ENCODE data around the gene TNFRSF8. TPM values are rescaled to one million over a fixed set of nuclear protein-coding genes. Genes with fewer than 3 reads are reported as not detected.

The TNFRSF8 gene
- total RNA-seq, 1 experiment from 2014 or later, result 2.9 TPM

DNA sequence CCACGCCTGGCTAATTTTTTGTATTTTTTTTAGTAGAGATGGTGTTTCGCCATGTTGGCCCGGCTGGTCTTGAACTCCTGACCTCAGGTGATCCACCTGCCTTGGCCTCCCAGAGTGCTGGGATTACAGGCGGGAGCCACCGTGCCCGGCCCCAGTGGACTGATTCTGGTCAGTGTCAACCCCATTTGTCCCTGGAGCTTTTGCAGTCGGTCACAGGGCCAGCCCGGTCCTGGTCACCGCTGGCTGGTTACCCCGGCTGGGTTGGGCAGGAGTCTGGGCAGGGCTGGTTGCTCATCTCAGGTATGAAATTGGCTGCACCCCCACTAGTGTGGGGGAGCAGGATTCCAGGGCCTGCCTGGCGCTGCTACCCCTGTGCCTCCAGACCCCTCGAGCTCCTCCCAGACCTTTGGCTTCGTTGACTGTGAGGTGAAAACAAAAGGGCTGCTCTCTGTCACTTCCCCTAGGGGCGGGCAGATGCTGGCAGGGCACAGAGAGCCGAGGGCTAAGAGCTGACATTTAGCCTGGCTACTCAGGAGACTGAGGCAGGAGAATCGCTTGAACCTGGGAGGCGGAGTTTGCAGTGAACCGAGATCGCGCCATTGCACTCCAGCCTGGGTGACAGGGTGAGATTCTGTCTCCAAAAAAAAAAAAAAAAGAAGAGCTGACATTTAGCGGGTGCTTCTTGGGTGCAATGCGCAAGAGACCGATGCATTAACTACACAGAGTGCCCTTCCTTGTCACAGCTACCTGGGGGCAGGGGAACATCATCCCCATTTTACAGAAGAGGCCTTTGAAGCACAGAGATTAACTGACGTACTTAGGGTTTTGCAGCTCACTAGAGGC lies 114.3 kb downstream of the TNFRSF8 start:
- no peak overlapping the region; a peak in 1 of 5 replicates for H3K4me3 Mint-ChIP-seq
- peaks cover 19 to 35% of the 10 kb centered on the region in 2 experiments for H3K4me1 Mint-ChIP-seq
- no peaks in the 10 kb centered on the region for H3K23me2 ChIP-seq (ENCODE audit: insufficient read length, low read depth, low read length, poor library complexity, severe bottlenecking)
- no peak overlapping the region for H2BK5ac ChIP-seq (ENCODE audit: insufficient read length, low read length)
- H2BK12ac ChIP-seq (ENCODE audit: insufficient read length, low read depth, low read length), result no peak overlapping the region
- no peak overlapping the region for H3K27ac ChIP-seq (ENCODE audit: insufficient read length, low read depth, low read length)
- H3K27me3 ChIP-seq (ENCODE audit: insufficient read depth, low read length), result no peaks in the 10 kb centered on the region
- H4K8ac ChIP-seq (replicated peaks; ENCODE audit: insufficient read length, low read depth, low read length), result no peak overlapping the region
- no peak overlapping the region for H3K56ac ChIP-seq (ENCODE audit: insufficient read length, low read depth, low read length)
- no peaks in the 10 kb centered on the region for H3K79me2 ChIP-seq (ENCODE audit: insufficient read depth, low read length)
- TF ChIP-seq, protein P1, sequence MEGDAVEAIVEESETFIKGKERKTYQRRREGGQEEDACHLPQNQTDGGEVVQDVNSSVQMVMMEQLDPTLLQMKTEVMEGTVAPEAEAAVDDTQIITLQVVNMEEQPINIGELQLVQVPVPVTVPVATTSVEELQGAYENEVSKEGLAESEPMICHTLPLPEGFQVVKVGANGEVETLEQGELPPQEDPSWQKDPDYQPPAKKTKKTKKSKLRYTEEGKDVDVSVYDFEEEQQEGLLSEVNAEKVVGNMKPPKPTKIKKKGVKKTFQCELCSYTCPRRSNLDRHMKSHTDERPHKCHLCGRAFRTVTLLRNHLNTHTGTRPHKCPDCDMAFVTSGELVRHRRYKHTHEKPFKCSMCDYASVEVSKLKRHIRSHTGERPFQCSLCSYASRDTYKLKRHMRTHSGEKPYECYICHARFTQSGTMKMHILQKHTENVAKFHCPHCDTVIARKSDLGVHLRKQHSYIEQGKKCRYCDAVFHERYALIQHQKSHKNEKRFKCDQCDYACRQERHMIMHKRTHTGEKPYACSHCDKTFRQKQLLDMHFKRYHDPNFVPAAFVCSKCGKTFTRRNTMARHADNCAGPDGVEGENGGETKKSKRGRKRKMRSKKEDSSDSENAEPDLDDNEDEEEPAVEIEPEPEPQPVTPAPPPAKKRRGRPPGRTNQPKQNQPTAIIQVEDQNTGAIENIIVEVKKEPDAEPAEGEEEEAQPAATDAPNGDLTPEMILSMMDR (conservative IDR thresholded peaks at IDR 0.05), result no peak
- H4K91ac ChIP-seq (ENCODE audit: insufficient read length, low read depth, low read length), result no peak overlapping the region
- H3K23ac ChIP-seq (ENCODE audit: insufficient read length, low read depth, low read length), result no peak overlapping the region
- H3K4me1 ChIP-seq (ENCODE audit: insufficient read depth, low read length), result no peaks in the 10 kb centered on the region; the same call in 1 of the 2 replicates
- H3K79me1 ChIP-seq (ENCODE audit: insufficient read depth, low read depth, low read length, poor library complexity, severe bottlenecking), result no peaks in the 10 kb centered on the region
- no peak overlapping the region for H3K4ac ChIP-seq (ENCODE audit: low read depth, low read length)
- no peak overlapping the region for H2BK15ac ChIP-seq (ENCODE audit: low read depth, low read length)
- H4K20me1 ChIP-seq (ENCODE audit: control insufficient read depth, insufficient read depth, insufficient read length), result no peaks in the 10 kb centered on the region
- H3K27ac Mint-ChIP-seq, result no peak overlapping the region
- H3K9ac ChIP-seq (ENCODE audit: extremely low read depth, insufficient read length, low read length), result no peak overlapping the region
- no peaks in the 10 kb centered on the region for H3K9me3 ChIP-seq (ENCODE audit: control insufficient read depth, low read depth, low read length)
- no peak overlapping the region for H2AK5ac ChIP-seq (ENCODE audit: insufficient read length, low read length)
- no CpG with 5 or more reads among the region's 24 CpGs for WGBS (ENCODE audit: extremely low coverage, insufficient read length, low lambda C conversion rate)
- H3K4me2 ChIP-seq (ENCODE audit: insufficient read depth, insufficient read length, low read length), result no peak overlapping the region
- peak overlapping the region; percentile 70; the same call in 1 of the 2 replicates for H3K14ac ChIP-seq (ENCODE audit: insufficient read depth, low read length)
- no peaks in the 10 kb centered on the region for H3K36me3 Mint-ChIP-seq (ENCODE audit: insufficient read depth in 1 of 3, low read depth in 3 of 3)
- no peak overlapping the region for H2BK20ac ChIP-seq (ENCODE audit: low read depth, low read length, poor library complexity, severe bottlenecking)
- H3K27me3 Mint-ChIP-seq (ENCODE audit: low read depth), result peaks cover 4% of the 10 kb centered on the region
- H3K9me3 Mint-ChIP-seq, result no peaks in the 10 kb centered on the region; a peak in 2 of 5 replicates
- H2AFZ ChIP-seq (ENCODE audit: low read length), result no peak overlapping the region
- no peak overlapping the region for H3K18ac ChIP-seq (ENCODE audit: insufficient read length, low read depth, low read length)
- no peak overlapping the region for H2BK120ac ChIP-seq (ENCODE audit: low read depth, low read length, poor library complexity, severe bottlenecking)
- no peak overlapping the region for H3T11ph ChIP-seq (ENCODE audit: low read length)
- no peak for DNase-seq
- H4K5ac ChIP-seq (ENCODE audit: insufficient read length, low read depth, low read length), result no peak overlapping the region
